ENCODE data around the gene GINS1.

Gene GINS1

GRCh38 chr20:25496968-25497401 lies 89.5 kb downstream of the GINS1 start:
- TF ChIP-seq GABPA (IDR thresholded peaks at IDR 0.05; ENCODE audit: low read depth) (no peak), POLR2AphosphoS5 (IDR thresholded peaks at IDR 0.05; ENCODE audit: low read depth) (no peak), REST (IDR thresholded peaks at IDR 0.05; ENCODE audit: insufficient replicate concordance, low read depth) (no peak), SPI1 (IDR thresholded peaks at IDR 0.05; ENCODE audit: borderline replicate concordance, low read depth) (no peak)
- TF ChIP-seq, protein P1, sequence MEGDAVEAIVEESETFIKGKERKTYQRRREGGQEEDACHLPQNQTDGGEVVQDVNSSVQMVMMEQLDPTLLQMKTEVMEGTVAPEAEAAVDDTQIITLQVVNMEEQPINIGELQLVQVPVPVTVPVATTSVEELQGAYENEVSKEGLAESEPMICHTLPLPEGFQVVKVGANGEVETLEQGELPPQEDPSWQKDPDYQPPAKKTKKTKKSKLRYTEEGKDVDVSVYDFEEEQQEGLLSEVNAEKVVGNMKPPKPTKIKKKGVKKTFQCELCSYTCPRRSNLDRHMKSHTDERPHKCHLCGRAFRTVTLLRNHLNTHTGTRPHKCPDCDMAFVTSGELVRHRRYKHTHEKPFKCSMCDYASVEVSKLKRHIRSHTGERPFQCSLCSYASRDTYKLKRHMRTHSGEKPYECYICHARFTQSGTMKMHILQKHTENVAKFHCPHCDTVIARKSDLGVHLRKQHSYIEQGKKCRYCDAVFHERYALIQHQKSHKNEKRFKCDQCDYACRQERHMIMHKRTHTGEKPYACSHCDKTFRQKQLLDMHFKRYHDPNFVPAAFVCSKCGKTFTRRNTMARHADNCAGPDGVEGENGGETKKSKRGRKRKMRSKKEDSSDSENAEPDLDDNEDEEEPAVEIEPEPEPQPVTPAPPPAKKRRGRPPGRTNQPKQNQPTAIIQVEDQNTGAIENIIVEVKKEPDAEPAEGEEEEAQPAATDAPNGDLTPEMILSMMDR (IDR thresholded peaks at IDR 0.05; ENCODE audit: insufficient read depth, low read length): no peak
- DNase-seq (ENCODE audit: low read depth in 1 of 2, low spot score in 1 of 2): no peak
- Histone ChIP-seq H3K4me3 (replicated peaks; ENCODE audit: insufficient read depth, low read length) (no peak overlapping the region), H3K27ac (replicated peaks) (no peak overlapping the region), H3K27me3 (ENCODE audit: insufficient read depth, poor library complexity, severe bottlenecking) (no peaks in the 10 kb centered on the region)

GRCh38 chr20:25497586-25498279 lies 90.3 kb downstream of the GINS1 start:
- TF ChIP-seq GABPA (IDR thresholded peaks at IDR 0.05; ENCODE audit: low read depth) (no peak), POLR2AphosphoS5 (IDR thresholded peaks at IDR 0.05; ENCODE audit: low read depth) (no peak), REST (IDR thresholded peaks at IDR 0.05; ENCODE audit: insufficient replicate concordance, low read depth) (no peak), SPI1 (IDR thresholded peaks at IDR 0.05; ENCODE audit: borderline replicate concordance, low read depth) (no peak)
- TF ChIP-seq, protein P1 (IDR thresholded peaks at IDR 0.05; ENCODE audit: insufficient read depth, low read length): no peak
- Histone ChIP-seq H3K27me3 (ENCODE audit: insufficient read depth, poor library complexity, severe bottlenecking) (no peaks in the 10 kb centered on the region), H3K27ac (replicated peaks) (no peak overlapping the region), H3K4me3 (replicated peaks; ENCODE audit: insufficient read depth, low read length) (no peak overlapping the region)
- DNase-seq (ENCODE audit: low read depth in 1 of 2, low spot score in 1 of 2): no peak

Data from HL-60 (cell line).